T-helper 2 cell treated with Interferon-gamma antibody and Interleukin-4, amounts not matched to agents 5 μg/mL and 100 μg/mL, for 36 hours (primary cell): Measurements from ENCODE around the gene GATA2.

Experiments used
- DNase-seq: peaks from one replicate; pipeline ENCODE4 v3.0.0; 2021; ENCODE audit warnings: low spot score
- H3K27ac Mint-ChIP-seq: one replicate; pipeline ENCODE4 v1.8.0; 2021; ENCODE audit warnings: mild to moderate bottlenecking, mixed read lengths
- H3K27me3 Mint-ChIP-seq: one replicate; pipeline ENCODE4 v1.8.0; 2021; ENCODE audit warnings: low read depth, mixed read lengths
- H3K36me3 Mint-ChIP-seq: one replicate; pipeline ENCODE4 v1.8.0; 2021; ENCODE audit warnings: low read depth, mixed read lengths
- H3K4me1 Mint-ChIP-seq: one replicate; pipeline ENCODE4 v1.8.0; 2021; ENCODE audit warnings: low read depth, mixed read lengths
- H3K4me3 Mint-ChIP-seq: one replicate; pipeline ENCODE4 v1.8.0; 2022; ENCODE audit warnings: mild to moderate bottlenecking, moderate library complexity, mixed read lengths
- H3K9me3 Mint-ChIP-seq: one replicate; pipeline ENCODE4 v1.8.0; 2021; ENCODE audit warnings: mixed read lengths

The GATA2 gene

DNA sequence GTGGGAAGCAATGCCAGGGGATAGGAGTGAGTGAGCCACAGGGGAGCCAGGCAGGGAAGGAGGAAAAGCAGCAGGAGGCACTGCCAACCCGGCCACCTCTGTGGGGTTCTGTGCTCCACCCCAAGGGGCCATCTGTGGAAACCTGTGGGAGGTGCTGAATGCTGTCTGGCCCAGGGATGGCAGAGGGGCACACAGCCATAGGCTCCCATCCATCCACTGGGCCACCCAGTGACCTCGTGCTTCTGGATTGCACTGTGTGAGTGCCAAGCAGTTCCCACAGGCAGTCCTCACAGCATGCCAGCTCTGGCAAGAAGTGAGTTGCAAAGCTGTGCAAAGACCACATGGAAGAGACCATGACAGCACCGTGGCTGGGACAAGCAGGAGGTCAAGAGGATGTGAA lies 53.8 kb downstream of the GATA2 start:
- Mint-ChIP-seq H3K4me1 (no peaks in the 10 kb centered on the region), H3K4me3 (no peak overlapping the region), H3K9me3 (no peaks in the 10 kb centered on the region), H3K36me3 (no peaks in the 10 kb centered on the region), H3K27me3 (peaks cover 31% of the 10 kb centered on the region), H3K27ac (no peak overlapping the region)
- no peak for DNase-seq

DNA sequence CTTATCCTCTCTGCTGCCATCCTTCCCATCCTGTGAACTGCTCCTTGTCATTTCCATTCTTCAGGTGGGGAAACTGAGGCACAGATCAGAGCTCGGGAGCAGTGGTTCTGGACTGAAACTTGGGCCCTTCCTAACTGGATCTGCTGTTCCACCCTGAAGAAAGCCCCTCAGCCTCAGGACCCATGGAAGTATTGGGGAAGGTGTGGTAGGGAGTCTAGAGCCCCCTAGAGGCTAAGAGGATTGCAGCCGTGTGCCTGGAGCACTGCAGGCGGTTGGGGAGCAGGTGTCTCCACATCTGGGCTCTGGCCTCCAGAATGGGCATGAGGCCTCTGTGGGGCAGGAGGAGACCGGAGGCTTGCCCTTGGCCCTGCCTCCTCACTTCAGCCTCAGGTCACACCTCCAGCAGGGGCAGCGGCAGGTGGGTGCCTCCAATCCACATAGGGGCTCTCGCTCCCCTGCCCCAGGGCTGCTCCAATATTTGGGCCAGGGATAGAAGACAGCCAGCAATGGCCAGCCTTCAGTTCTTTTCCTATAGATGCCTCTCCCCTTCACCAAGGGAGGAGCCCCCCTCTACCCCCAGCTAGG lies 54.4 kb downstream of the GATA2 start:
- H3K27me3 Mint-ChIP-seq = peaks cover 36% of the 10 kb centered on the region
- no peak overlapping the region for H3K4me3 Mint-ChIP-seq
- H3K27ac Mint-ChIP-seq = no peak overlapping the region
- no peaks in the 10 kb centered on the region for H3K4me1 Mint-ChIP-seq
- no peaks in the 10 kb centered on the region for H3K36me3 Mint-ChIP-seq
- DNase-seq = no peak
- H3K9me3 Mint-ChIP-seq = no peaks in the 10 kb centered on the region

DNA sequence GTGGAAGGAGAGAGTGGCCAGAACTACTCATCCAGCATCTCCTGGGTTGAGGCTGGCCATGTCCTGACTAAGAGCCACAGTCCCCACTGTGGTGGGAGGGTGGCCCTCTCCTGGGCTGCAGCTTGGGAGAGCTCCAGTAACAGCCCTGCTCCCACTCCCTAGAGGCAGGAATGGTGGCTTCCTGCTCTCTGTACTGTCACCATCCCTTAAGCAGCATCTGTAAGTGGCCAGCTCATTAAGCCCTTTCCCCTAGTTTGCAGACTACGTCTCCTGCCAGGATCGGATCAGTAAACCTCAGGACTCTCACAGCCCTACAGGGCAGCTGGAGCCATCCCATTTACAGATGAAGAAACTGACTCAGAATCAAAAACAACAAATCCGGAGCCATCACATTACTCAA lies 56.8 kb downstream of the GATA2 start:
- no peak overlapping the region for H3K27ac Mint-ChIP-seq

DNA sequence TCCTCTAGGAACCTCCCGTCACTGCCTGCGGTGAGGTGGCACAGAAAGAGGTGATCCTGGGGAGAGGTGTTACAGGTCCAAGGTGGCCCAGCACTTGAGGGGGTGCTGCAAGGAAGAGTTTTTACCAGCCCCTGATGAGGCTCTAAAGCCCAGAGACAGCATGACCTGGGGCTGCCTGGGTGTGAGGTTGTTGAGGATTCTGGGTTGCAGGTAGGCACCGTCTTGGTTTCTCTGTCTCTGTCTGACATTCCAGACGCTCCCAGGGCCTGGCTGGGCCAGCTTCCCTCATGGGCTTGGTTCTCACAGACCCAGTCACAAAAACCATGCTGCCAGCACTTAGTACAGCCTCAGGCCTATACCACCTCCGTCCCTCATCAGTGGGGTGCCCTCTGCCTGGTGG lies 57.4 kb downstream of the GATA2 start:
- no peak for DNase-seq
- Mint-ChIP-seq H3K27ac (no peak overlapping the region), H3K36me3 (no peaks in the 10 kb centered on the region), H3K4me1 (no peaks in the 10 kb centered on the region), H3K4me3 (no peak overlapping the region), H3K27me3 (peaks cover 52% of the 10 kb centered on the region), H3K9me3 (no peaks in the 10 kb centered on the region)

More for the DNA sequence above, 56.8 kb downstream of the GATA2 start:
- Mint-ChIP-seq H3K4me3 (no peak overlapping the region), H3K36me3 (no peaks in the 10 kb centered on the region), H3K27me3 (peaks cover 46% of the 10 kb centered on the region), H3K4me1 (no peaks in the 10 kb centered on the region), H3K9me3 (no peaks in the 10 kb centered on the region)
- no peak for DNase-seq

DNA sequence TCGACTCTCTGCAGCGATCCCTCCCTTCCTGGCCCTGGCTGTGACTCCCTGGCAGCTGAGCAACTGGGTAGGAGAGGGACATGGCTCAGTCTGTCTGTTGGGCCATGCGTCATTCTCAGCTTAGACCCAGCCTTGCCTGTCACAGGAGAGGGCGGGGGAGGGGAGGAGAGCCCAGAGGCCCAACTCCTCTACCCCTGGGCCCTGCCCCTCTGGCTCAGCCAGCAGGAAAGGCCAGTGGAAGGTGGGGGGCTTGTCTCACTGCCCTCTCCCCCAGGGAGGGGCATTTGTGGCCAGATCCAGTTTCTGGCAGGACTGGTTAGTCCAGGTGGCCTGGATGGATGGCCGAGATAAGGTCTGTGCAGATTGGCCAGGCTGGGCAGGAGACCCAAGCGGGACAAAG lies 57.9 kb downstream of the GATA2 start:
- Mint-ChIP-seq H3K36me3 (no peaks in the 10 kb centered on the region), H3K27ac (no peak overlapping the region), H3K4me3 (no peak overlapping the region), H3K27me3 (peaks cover 55% of the 10 kb centered on the region), H3K4me1 (no peaks in the 10 kb centered on the region), H3K9me3 (no peaks in the 10 kb centered on the region)
- no peak for DNase-seq

DNA sequence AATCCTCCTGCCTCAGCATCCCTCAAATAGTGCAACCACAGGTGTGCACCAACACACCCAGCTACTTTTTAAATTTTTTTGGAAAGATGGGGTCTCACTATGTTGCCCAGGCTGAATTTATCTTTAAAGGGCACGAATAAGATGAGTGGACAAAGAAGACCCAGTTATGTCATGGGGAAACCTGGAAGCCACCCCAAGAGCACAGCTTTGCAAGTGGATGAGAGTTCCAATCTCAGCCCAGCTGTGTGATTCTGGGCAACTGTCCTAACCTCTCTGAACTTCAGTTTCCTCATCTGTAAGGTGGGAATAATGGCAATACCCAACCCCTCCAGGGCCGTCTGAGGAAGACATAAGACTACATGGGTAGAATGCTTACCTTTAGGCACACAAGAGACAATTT lies 58.5 kb downstream of the GATA2 start:
- Mint-ChIP-seq H3K9me3 (no peaks in the 10 kb centered on the region), H3K4me1 (no peaks in the 10 kb centered on the region), H3K27ac (no peak overlapping the region), H3K36me3 (no peaks in the 10 kb centered on the region), H3K4me3 (no peak overlapping the region), H3K27me3 (peaks cover 54% of the 10 kb centered on the region)
- no peak for DNase-seq

DNA sequence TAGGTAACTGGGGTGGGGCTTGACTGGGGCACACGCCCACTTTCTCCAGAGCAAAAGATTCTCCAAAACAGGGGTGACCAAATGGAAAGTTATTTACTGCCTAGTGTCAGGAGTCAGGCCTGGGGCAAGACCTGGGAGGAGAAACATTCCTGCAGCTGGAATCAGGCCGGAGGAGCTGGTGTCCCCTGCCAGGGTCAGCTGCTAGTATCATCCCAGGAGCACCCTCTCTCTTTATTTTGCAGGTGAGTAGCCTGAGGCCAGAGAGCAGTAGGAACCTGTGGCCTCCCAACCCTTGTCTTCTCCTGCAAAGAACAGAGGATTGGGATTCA lies 59.2 kb downstream of the GATA2 start:
- Mint-ChIP-seq H3K4me1 (no peaks in the 10 kb centered on the region), H3K9me3 (no peaks in the 10 kb centered on the region), H3K27me3 (peaks cover 51% of the 10 kb centered on the region), H3K4me3 (no peak overlapping the region), H3K27ac (no peak overlapping the region), H3K36me3 (no peaks in the 10 kb centered on the region)
- no peak for DNase-seq

DNA sequence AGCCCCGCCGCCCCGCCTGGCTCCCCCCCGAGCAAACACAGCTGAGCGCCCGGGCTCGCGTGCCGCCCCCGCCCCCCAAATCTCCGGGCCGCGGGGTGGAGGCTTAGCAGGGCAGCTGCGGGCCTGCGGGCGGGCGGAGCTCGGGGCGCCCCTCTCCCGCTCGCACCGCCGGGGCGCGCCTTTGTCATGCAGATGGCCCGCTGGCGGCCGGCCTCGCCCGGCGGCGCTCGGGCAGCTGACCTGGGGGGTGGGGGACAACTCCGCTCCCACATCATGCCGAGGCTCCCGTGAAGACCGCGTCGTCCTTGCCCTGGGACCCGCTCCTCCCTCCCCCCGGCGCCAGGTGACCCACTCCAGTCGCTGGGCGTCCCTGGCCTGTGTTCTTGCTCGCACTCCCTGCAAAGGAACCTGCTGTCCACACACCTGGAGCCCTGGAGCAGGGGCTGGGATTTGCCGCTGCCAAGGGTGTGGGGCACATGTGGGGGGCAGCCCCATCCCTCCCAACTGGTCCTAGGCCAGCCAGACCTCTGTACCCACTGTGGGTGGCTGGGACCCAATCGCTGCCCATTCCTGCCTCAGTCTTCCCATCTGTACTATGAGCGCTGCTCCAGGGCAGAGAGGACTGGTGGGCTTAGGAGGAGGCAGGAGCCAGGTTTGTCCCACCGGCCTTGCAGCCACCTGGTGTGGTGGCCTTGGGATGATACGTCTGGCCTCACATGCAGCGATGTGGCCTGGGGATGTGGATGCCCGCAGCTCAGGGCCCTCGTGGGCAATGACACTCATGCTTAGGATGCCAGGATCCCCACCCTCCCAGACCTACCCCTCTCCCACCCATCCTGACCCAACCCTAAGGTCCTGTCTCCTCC lies 59.8 kb downstream of the GATA2 start:
- peaks cover 52% of the 10 kb centered on the region for H3K27me3 Mint-ChIP-seq
- no peak for DNase-seq
- no peak overlapping the region for H3K4me3 Mint-ChIP-seq

DNA sequence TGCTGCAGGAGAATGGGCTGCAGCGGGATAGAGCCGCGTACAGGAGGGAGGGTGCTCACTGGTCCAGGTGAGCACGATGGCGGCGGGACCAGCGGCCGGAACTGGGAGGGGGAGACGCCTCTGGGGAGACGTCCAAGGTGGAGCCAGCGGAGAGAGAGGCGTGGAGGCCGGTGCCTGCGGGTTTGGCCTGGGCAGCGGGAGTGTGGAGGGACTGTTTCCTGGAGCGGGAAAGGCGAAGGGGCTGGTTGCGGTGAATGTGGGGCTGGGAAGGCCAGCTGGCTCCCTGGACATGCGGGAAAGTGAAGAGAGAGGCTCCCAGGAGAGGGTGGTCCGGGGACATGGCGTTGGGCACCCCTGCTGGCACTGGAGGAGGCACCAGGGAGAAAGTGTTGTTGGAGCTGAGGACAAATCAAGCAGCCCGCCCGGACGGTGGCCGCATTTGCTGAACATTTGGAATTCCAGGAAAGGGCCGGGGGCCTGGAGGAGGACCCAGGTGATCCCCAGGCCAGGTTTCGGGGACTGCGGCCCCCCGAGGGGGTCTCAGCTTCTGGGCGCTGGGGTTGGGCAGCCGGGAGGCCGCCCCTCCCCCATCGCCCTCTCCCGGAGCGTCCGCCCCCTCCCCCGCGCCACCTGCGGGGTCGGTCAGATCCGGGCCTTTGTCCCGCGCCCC lies 60.6 kb downstream of the GATA2 start:
- no peaks in the 10 kb centered on the region for H3K9me3 Mint-ChIP-seq
- no peak for DNase-seq
- H3K27ac Mint-ChIP-seq = no peak overlapping the region
- no peaks in the 10 kb centered on the region for H3K36me3 Mint-ChIP-seq
- H3K4me1 Mint-ChIP-seq = no peaks in the 10 kb centered on the region
- no peak overlapping the region for H3K4me3 Mint-ChIP-seq
- H3K27me3 Mint-ChIP-seq = peaks cover 53% of the 10 kb centered on the region

More for the DNA sequence above, 59.8 kb downstream of the GATA2 start:
- H3K4me1 Mint-ChIP-seq = no peaks in the 10 kb centered on the region
- H3K27ac Mint-ChIP-seq = no peak overlapping the region
- H3K36me3 Mint-ChIP-seq = no peaks in the 10 kb centered on the region
- no peaks in the 10 kb centered on the region for H3K9me3 Mint-ChIP-seq

DNA sequence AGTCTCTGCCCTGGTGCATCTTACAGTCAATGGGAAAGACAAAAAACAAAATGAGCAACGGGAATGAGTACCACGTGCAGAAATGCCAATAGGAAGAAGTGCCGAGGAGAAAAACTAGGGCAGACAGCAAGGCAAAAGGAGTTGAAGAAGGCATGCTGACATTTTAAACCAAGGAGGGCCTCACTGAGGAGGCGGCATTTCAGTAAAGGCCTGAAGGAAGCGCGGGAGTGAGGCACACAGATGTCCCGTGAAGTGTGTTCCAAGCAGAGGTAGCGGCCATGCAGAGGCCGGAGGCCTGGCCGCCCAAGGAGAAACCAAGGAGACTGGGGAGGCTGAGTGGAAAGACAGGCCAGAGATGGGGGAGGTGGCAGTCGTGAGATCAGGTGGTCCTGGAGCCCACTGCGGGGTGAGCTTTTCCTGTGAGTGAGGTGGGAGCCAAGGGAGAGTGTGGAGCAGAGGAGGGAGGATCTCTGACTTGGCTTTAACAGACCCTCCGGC lies 61.1 kb downstream of the GATA2 start:
- no peak overlapping the region for H3K27ac Mint-ChIP-seq

DNA sequence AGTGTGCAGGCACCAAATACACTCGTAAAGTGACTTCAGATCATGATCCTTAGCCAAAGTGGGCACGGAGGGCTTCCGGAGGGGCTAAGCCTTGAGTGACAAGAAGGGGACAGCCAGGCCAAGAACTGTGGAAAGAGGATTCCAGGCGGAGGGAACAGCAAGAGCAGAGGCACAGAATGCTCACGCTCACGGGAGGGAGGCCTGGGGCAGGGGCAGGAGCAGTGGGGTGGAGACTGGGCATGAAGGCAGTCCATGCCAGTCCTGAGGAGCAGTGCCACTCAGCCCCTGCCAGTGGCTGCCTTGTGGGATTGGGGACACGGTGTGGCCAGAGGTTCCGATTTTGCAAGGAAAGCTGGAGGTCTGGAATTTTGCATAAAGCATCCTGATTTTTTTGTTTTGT lies 62.3 kb downstream of the GATA2 start:
- H3K9me3 Mint-ChIP-seq = no peaks in the 10 kb centered on the region
- peaks cover 42% of the 10 kb centered on the region for H3K27me3 Mint-ChIP-seq
- H3K27ac Mint-ChIP-seq = no peak overlapping the region
- H3K4me3 Mint-ChIP-seq = no peak overlapping the region
- no peaks in the 10 kb centered on the region for H3K4me1 Mint-ChIP-seq
- no peaks in the 10 kb centered on the region for H3K36me3 Mint-ChIP-seq
- DNase-seq = no peak

More for the DNA sequence above, 61.1 kb downstream of the GATA2 start:
- H3K4me1 Mint-ChIP-seq = no peaks in the 10 kb centered on the region
- H3K27me3 Mint-ChIP-seq = peaks cover 51% of the 10 kb centered on the region
- no peaks in the 10 kb centered on the region for H3K9me3 Mint-ChIP-seq
- DNase-seq = no peak
- H3K36me3 Mint-ChIP-seq = no peaks in the 10 kb centered on the region
- no peak overlapping the region for H3K4me3 Mint-ChIP-seq

DNA sequence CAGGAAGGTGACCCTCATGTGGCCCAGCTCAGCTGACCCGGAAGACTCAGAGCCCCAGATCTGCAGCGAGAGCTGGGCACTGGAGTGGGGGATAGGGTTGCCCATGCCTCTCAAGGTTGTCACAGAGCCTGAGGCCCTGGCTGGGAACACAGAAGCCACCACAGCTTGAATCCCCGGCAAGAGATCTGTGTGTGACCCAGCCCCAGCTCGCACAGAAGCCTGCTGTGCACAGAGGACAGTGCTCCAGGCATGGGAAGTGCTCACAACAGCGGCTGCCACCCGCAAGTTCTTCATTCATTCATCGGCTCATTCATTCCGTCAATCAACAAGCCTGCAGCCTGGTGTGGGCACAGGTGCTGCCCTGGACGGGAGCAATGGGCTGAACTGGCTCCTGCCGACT lies 62.7 kb downstream of the GATA2 start:
- H3K36me3 Mint-ChIP-seq = no peaks in the 10 kb centered on the region
- DNase-seq = no peak
- no peaks in the 10 kb centered on the region for H3K9me3 Mint-ChIP-seq
- peaks cover 40% of the 10 kb centered on the region for H3K27me3 Mint-ChIP-seq
- no peak overlapping the region for H3K27ac Mint-ChIP-seq
- H3K4me3 Mint-ChIP-seq = no peak overlapping the region
- H3K4me1 Mint-ChIP-seq = no peaks in the 10 kb centered on the region

DNA sequence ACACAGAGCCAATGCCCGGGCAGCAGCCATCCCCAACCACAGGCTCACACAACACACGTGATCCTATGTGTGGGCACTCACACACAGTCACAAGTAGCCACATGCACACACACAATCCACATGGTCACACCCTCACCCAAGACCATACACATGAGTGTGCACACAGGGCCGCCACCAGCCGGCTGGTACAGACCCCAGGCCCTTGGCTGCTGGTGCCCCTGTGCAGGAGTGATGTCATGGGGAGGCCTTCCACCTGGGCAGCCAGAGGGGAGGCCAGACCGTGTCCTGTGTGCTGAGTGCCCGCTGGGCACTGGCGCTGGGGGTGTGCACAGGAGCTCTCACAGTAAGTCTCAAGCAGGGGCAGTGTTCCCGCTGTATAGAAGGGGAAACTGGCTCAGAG lies 63.2 kb downstream of the GATA2 start:
- DNase-seq = no peak
- H3K36me3 Mint-ChIP-seq = no peaks in the 10 kb centered on the region
- H3K27me3 Mint-ChIP-seq = peaks cover 40% of the 10 kb centered on the region
- H3K27ac Mint-ChIP-seq = no peak overlapping the region
- no peaks in the 10 kb centered on the region for H3K4me1 Mint-ChIP-seq
- H3K9me3 Mint-ChIP-seq = no peaks in the 10 kb centered on the region
- H3K4me3 Mint-ChIP-seq = no peak overlapping the region
